HG02884 (cell line): ENCODE measurements around the gene NTSR2.

Source experiments
- ATAC-seq: cut with Tn5 transposase; IDR thresholded peaks from one replicate; pipeline ENCODE4 v1.9.1; 2021; ENCODE audit warnings: mild to moderate bottlenecking, moderate library complexity; ENCODE audit not compliant: unreplicated experiment

The NTSR2 gene

GRCh38 chr2:11699686-11700670 is 30.0 kb upstream of the NTSR2 start:
- ATAC-seq: no peak

DNA sequence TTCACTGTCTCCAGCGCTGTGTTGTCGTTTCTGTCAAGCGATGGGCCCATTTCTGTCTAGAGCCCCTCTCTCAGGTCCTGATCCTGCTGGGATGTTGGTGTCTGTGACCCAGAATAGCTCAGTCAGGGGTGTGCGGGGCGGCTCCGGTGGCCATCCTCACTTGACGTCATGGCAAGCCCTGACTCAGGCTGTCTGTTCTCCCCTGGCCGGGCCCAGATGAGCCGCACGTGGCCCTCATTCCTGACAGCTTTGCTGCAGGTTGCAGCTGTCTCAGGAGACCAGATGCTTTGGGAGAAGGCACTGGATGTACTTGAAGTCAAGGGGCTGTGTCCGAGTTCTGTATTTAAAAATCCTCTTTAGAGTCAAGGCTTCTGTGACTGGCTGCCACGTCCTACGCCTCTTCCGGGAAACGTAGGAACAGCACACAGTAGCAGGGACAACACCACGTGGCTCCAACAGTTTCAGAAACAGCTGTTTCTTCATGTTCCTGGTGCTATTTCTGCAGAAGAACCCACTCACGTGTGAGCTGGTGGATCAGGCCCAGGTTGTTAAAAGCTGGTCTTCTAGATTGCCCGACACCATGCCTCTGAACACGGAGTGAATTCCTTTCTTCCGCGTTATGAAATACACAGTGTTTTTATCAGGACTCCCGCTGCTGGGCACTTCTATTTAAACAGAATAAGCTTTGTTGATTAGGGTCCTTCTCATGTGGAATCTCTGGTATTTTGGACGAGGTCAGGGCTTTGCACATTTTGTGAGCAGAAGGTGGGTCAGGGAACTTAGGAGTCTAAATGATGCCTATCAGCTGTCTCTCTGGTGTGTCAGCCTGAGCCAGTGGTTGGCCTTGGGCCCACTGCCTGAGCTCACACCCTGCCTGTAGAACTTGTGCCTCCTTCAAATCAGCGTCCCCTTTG is 28.3 kb upstream of the NTSR2 start:
- ATAC-seq: no peak

DNA sequence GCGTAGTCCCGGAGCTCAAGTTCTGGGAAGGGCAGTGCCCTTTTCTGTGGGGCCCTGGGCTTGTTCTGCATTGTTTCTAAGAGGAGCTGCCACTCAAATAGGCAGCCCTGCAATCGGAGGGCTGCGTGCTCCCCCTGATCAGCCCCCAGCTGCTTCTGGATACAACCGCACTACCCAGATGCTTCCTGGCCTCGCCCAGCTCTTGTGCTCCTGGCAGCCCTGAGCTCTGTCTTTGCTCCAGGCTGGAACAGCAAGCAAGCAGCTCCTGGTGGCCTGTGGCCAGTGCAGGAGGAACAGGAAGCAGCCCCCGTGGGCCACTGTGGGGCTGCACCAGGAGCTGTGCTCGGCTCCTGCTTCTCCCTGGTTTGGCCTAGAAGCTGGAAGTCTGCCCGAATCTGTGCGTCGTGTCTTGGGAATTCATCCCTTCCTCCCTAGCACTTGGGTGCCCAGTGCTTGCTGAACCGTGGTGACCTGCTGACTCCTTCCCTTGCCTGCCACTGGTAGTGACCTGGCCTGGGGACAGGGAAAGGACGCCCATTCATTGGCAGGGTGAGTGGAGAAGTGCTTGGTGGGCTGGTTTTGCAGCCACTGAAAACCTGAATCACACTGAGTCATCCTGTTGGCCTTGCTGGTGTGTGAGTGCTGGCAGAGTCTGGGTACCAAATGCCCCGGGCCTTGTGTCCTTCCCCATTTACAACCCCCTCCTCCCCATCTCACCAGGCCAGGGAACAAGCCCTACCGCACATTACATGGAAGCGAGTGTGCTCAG is 27.3 kb upstream of the NTSR2 start:
- ATAC-seq: no peak

DNA sequence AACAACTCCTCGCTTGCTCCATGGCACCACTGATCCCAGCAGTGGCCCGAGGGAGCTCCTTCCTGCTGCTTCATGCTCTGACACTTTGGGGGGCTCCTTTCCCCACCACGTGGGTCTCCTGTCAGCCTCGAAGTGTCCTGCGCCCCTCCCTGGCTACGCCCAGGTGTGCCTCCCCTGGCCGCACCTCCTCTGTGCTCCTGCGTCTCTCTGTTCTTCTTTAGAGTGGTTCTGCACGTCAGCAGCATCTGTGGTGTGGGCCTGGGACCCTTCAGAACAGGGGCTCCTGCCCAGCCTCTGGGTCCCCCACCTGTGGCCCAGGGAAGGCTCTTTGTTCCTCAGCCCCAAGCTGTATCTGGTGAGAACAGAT is 26.7 kb upstream of the NTSR2 start:
- ATAC-seq: no peak

DNA sequence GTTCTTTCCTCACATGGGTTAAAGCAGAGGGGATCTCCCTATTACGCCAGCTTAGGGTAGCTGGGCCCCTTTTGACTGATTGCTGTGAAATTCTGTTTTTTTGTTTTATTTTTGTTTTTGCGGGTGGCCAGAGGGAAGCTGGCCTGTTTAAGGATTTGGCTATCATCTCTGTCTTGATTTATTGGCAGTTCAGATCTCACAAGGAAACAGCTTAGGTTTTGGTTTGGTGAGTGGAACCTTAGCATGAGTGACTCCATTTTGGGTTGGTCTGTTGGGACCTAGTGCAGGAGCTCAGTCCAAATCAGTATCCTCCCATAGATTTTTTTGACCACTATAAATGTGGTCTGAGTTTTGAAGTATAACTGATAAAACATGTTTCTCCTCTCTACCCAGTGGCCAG is 25.6 kb upstream of the NTSR2 start:
- no peak for ATAC-seq

DNA sequence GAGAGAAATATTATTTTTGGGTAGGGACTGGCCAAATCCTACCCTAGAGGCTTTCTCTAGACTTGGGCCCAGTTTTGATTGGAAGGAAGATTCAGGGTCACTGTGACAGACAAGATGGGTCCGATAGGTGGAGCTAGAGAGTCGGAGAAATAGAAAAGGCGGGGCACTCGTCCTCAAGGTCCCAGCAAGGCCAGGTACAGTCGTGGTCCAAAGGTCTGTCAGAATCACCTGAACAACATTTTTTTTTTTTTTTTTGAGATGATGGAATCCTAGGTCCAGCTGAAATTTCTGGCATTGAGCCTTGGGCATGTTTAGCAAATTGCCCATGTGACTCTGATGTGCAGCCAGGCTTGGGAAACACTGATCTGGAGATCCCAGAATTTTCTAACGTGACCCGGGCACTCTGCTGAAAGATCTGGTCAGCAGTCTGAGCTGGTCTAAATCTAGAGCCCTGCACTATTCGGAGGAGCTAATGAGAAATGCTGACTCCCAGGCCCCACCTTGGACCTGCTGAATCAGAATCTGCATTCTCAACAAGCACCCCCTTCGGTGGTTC is 23.0 kb upstream of the NTSR2 start:
- peak; percentile 55 for ATAC-seq

DNA sequence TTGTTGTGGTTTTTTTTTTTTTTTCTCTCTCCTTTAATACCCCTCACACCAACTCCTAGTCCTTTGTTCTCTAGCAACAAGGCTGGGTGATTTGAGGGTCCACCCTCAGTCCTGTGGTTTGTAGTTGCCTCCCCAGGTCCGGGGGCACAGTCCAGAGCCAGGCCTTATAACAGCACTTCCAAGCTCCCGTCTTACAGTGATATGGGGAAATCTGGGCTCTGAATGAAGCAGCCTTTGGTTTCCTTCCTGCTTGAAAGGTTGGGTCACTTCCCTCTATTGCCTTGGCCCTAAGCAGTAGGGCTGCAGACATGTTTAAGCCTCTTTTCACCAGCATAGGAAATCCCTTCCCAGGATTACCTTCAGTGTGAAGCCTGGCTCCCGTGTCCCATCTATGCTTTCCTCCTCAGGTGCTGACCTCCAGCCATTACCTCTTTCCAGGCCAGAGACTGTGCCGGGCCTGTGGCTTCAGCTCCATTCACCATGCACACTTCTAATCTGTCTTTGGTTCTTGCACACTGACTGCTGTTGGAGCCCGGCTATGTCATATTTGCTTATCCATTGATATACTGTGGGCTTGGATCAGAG is 21.2 kb upstream of the NTSR2 start:
- no peak for ATAC-seq

DNA sequence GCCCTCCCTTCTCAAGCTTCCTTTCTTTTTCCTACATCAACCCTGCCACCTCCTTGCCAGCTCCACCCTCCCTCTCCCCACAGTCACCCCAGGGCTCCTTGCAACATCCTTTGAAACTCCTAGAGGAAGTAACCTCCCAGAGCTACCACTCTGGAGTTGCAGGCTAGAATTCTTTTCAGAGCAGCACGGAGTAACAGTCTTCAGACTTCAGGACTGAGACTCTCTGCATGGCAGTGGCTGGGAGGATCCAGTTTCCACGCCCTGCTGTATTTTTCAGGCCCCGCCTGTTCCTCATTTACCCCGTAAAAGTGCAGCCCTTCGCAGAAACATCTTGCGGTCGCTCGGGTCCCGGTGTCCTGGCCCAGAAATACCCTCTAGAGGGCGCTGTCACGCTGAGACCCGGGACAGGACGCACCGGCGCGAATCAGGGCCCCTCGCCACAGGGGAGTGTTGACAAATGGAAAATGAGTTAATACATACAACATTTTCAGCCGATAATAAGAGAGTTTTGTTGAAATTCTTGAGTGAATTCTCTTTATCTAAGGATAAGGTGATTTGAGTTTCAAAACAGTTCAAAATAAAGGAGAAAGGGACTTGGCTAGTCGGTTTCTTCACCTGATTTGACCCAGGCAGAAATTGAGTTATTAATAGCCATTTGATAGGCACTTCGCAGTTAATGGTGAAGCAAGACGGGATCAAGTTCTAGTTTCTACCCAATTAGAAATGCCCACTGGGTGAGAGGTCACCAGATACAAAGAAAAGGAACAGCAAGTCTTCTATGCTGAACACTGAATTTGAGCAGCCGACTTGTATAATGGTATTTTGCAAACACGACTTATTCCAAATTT is 18.5 kb upstream of the NTSR2 start:
- peak; percentile 80 for ATAC-seq

- ATAC-seq: no peak
Observed at GRCh38 chr2:11687736-11688135, 17.7 kb upstream of the NTSR2 start.

- no peak for ATAC-seq
Observed at GRCh38 chr2:11685906-11686470, 16.0 kb upstream of the NTSR2 start.

- ATAC-seq: no peak
Observed at GRCh38 chr2:11684894-11685460, 15.0 kb upstream of the NTSR2 start.

DNA sequence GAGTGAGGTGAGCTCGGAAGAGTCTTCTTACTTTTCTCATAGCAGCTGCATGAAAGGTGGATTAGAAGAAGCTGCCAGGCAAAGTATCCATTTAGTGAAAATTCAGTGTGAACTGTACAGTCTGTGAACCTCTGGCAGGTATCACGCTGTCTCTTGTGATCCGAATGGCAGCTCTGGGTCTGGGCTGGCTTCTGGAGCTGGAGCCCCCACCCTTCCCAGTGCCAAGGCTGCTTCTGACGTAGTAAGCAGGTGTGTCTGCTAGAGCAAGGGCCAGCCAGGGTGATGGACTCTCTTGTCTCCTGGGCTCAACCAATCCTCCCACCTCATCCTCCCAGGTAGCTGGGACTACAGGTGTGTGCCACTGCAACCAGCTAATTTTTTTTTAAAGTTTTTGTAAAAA is 14.0 kb upstream of the NTSR2 start:
- ATAC-seq: no peak

GRCh38 chr2:11683476-11683875 is 13.5 kb upstream of the NTSR2 start:
- no peak for ATAC-seq

DNA sequence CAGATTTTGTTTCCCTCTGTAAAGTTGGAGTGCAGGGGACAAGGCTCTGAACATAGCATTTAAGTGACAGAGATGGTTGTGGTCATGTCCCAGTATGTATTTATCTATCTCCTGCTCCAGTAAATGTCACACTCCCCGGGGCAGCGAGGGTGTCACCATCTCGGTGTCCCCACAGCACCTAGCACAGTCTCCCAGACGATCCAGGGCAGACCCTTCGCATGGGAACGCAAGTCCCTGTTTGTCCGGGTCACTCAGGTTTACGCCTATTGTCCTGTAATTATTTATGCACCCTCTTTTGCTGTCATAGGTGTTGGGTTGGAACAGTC is 12.6 kb upstream of the NTSR2 start:
- ATAC-seq: no peak

DNA sequence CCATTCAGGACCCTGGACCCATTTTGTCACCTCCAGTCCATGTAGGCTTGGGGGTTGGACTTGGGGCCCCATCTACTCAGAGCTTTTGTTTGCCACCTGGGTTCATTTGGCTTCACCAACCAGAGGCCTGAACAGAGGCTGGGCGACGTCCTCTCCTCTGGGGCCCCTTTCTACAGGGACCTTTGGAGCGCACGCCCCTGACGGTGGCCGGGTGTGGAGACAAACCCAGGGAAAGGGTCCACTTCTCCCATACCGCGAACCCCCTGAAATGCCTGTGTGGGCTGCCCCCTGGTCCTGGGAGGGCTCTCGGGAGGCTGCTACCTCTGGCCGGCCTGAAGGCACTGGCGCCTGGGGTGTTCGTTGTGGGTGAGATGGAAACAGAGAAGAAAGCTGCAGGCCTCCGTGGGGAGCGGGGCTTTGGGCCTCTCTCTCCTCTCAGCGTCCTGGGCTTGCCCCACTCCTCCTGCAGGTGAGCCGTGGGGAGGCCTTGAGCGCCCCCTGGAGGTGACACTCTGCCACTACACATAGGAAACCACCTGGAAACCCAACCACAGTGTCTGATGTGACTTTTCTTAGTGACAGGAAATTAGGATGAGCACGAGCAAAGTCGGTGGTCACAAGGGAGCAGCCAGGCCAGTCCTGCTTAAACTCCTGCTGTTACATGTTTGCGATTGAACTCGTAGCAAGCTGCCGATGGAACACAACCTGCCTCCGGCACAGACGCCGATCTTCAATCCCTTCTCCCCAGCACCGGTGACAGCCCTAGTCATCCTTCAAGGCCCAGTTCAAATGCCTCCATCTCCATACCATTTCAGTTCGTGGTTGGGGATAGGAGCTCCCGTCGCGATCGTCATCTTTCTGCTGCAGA is 12.0 kb upstream of the NTSR2 start:
- ATAC-seq: peak; percentile 62

- no peak for ATAC-seq
Observed at GRCh38 chr2:11680901-11681721, 11.1 kb upstream of the NTSR2 start.
